A673 (cell line): Measurements from ENCODE around the gene CDRT4.

Source experiments
- EZH2 ChIP-seq: fragments of 200-600 bp; sonication (generic); IDR thresholded peaks from 2 replicates; pipeline ENCODE4 v1.6.1; 2017; ENCODE audit warnings: borderline replicate concordance, low read depth, mild to moderate bottlenecking, mixed read lengths, antibody characterized with exemption, low read length; ENCODE audit not compliant: poor library complexity, severe bottlenecking
- TF ChIP-seq, protein P1 (sequence below): fragments of 300-800, 200-600 bp; sonication (generic); conservative IDR thresholded peaks from 2 replicates; pipeline ENCODE4 v1.5.1; 2017; ENCODE audit warnings: low read depth, mild to moderate bottlenecking, antibody characterized with exemption, low read length, moderate library complexity, mixed read lengths

DNA sequence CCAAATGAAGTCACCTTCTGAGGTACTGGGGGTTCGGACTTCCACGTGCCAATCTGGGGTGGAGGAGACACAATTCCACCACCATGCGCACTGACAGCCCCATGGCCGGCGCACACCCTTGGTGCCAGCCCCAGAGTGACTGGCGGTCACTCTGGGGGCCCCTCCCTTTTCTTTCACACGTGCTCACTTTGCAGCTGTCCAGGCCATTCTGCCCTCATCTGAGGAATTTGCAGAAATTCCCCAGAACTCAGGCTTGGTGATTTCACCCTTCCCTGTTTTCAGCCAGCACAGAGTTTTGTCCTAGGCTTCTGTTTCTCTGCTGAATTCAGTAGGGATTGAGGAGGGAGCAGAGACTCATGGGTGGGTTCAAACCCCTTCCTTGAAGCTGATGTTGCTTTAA, 54.8 kb downstream of the CDRT4 start:
- TF ChIP-seq, protein P1, sequence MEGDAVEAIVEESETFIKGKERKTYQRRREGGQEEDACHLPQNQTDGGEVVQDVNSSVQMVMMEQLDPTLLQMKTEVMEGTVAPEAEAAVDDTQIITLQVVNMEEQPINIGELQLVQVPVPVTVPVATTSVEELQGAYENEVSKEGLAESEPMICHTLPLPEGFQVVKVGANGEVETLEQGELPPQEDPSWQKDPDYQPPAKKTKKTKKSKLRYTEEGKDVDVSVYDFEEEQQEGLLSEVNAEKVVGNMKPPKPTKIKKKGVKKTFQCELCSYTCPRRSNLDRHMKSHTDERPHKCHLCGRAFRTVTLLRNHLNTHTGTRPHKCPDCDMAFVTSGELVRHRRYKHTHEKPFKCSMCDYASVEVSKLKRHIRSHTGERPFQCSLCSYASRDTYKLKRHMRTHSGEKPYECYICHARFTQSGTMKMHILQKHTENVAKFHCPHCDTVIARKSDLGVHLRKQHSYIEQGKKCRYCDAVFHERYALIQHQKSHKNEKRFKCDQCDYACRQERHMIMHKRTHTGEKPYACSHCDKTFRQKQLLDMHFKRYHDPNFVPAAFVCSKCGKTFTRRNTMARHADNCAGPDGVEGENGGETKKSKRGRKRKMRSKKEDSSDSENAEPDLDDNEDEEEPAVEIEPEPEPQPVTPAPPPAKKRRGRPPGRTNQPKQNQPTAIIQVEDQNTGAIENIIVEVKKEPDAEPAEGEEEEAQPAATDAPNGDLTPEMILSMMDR: no peak
- TF ChIP-seq EZH2: no peak
